Measurements from ENCODE around the gene ANLN.

ANLN gene

DNA sequence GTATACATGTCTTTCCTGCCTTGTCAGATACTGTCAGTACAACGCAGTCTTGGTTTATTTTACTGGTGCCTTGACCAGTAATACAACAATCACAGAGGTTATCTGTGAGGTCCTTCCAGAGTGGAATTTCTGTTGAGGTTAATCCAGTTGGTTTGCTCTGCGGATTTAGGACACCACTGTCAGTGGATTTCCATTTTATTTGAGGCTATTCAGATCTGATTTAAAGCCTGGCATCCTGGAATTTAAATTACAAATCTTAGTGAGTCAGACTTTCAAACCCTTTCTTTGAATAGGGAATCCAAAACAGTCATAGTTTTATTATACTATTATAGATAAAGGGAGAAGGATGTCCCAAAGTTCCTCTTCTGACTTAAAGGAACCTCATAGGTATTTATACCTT lies 40.5 kb downstream of the ANLN start:
- Histone ChIP-seq H3K9ac (ENCODE audit: low read length) (no peak overlapping the region), H3K27me3 (ENCODE audit: control insufficient read depth, insufficient read depth, low read length) (no peaks in the 10 kb centered on the region), H3K9me3 (ENCODE audit: control insufficient read depth, low read length) (no peaks in the 10 kb centered on the region), H3K4me1 (ENCODE audit: control insufficient read depth, insufficient read depth, low read length) (no peaks in the 10 kb centered on the region), H3K4me3 (ENCODE audit: low read length) (no peak overlapping the region), H3K36me3 (ENCODE audit: control insufficient read depth, insufficient read depth, low read length) (no peaks in the 10 kb centered on the region)

DNA sequence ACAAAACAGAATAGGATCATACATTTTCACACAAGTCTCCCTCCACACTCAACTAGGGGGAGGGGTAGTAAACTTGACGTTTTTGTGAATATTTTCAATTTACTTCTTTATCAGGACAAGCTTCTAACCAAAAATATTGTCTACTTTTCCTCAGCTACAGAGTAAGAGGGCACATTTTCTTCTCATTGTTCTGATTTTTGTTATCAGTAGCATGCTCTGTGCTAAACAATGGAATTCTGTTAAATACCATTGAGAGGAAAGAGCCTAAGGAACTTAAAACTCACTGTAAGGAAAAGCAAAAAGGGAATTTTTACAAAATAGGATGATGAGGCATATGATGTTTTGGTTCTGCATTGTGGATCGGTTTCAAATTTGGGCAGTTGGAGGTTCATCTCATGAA lies 41.2 kb downstream of the ANLN start:
- no peaks in the 10 kb centered on the region for H3K27me3 ChIP-seq (ENCODE audit: control insufficient read depth, insufficient read depth, low read length)
- H3K9me3 ChIP-seq (ENCODE audit: control insufficient read depth, low read length), result no peaks in the 10 kb centered on the region
- no peaks in the 10 kb centered on the region for H3K36me3 ChIP-seq (ENCODE audit: control insufficient read depth, insufficient read depth, low read length)
- no peak overlapping the region for H3K4me3 ChIP-seq (ENCODE audit: low read length)
- H3K9ac ChIP-seq (ENCODE audit: low read length), result no peak overlapping the region
- H3K4me1 ChIP-seq (ENCODE audit: control insufficient read depth, insufficient read depth, low read length), result no peaks in the 10 kb centered on the region

DNA sequence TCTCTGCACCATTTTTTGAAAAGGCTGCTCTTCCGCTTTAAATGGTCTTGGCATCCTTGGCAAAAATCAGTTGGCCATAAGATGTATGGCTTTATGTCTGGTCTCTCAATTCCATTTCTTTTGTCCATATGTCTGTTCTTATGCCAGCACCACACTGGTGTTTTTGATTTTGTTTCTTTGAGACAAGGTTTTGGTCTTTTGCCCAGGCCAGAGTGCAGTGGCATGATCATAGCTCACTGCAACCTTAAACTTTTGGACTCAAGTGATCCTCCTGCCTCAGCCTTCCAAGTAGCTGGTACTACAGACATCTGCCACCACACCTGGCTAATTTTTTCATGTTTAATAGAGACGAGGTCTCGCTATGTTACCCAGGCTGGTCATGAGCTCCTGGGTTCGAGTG lies 48.5 kb downstream of the ANLN start:
- Histone ChIP-seq H3K4me1 (ENCODE audit: control insufficient read depth, insufficient read depth, low read length) (no peaks in the 10 kb centered on the region), H3K9ac (ENCODE audit: low read length) (no peak overlapping the region), H3K36me3 (ENCODE audit: control insufficient read depth, insufficient read depth, low read length) (no peaks in the 10 kb centered on the region), H3K27me3 (ENCODE audit: control insufficient read depth, insufficient read depth, low read length) (no peaks in the 10 kb centered on the region), H3K4me3 (ENCODE audit: low read length) (no peak overlapping the region), H3K9me3 (ENCODE audit: control insufficient read depth, low read length) (no peaks in the 10 kb centered on the region)

DNA sequence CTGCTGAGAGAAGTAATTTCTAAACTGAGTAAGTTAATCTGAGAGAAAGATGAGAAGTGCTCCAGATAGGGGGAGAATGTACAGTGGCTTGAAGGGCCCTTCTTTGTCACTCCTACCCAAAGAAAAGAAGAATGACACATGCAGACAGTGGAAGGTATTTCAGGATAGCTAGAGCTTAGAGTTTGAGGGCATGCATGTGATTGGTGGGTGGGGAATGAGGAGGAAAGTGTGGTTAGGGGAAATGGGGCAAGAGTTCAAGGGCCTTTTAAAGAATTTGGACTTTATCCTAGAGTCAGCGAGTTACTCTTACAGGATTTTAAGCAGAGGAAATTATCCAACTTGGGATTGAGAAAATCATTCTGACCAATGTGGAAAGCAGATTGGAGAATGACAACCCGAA lies 50.0 kb downstream of the ANLN start:
- Histone ChIP-seq H3K36me3 (ENCODE audit: control insufficient read depth, insufficient read depth, low read length) (no peaks in the 10 kb centered on the region), H3K27me3 (ENCODE audit: control insufficient read depth, insufficient read depth, low read length) (no peaks in the 10 kb centered on the region), H3K9me3 (ENCODE audit: control insufficient read depth, low read length) (no peaks in the 10 kb centered on the region), H3K4me1 (ENCODE audit: control insufficient read depth, insufficient read depth, low read length) (no peaks in the 10 kb centered on the region), H3K4me3 (ENCODE audit: low read length) (no peak overlapping the region), H3K9ac (ENCODE audit: low read length) (no peak overlapping the region)

DNA sequence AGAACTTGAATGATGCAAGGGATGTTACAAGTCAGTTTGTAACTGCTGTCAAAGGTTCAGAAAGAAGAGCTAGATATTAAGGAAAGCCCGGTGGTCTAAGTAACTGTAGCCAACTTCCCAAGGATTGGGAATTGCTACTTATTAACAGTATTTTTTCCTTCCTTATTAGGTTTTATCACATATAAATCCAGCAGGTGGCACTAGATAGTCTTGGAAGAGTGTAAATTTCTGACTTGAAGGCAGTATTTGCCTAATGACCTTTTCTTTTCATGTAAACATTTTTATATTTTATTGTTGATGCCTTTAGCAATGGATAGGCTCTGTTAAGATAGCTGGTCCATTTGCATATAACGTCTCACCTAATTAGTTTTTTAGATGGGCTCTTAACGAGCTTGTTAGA lies 51.2 kb downstream of the ANLN start:
- Histone ChIP-seq H3K4me3 (ENCODE audit: low read length) (no peak overlapping the region), H3K36me3 (ENCODE audit: control insufficient read depth, insufficient read depth, low read length) (no peaks in the 10 kb centered on the region), H3K4me1 (ENCODE audit: control insufficient read depth, insufficient read depth, low read length) (no peaks in the 10 kb centered on the region), H3K27me3 (ENCODE audit: control insufficient read depth, insufficient read depth, low read length) (no peaks in the 10 kb centered on the region), H3K9me3 (ENCODE audit: control insufficient read depth, low read length) (no peaks in the 10 kb centered on the region), H3K9ac (ENCODE audit: low read length) (no peak overlapping the region)

DNA sequence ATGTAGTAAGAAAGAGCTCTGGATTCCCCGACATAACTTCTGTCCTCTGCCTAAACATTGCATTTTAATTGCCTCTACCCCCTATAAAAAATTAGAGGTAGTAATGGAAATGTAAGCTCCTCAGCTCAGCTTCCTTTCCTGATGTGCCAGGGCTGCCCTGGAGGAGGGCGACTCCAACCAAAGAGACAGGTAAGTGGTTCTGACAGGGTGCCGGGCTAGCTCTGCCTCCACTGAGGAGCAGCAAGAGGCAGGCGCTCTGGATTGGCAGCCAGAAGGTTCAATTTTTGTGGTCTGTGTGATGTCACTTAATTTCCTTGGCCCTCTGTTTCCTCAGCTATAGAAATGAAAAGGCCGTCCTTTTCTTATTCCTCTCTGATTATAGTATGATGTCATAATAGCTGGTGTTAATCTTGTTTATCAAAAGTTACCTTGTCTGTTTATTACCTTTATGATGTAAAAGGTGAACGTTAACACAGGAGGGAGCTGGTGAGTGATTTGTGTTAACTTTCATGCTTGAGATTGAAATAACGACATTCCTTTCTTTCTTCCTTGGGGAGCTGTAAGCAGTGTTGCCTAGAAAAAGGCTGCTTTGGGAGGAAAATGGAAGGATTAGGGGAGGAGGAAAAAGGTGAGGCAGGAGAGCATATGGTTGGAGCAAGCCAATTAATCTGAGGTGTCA lies 51.8 kb downstream of the ANLN start:
- no peaks in the 10 kb centered on the region for H3K9me3 ChIP-seq (ENCODE audit: control insufficient read depth, low read length)

DNA sequence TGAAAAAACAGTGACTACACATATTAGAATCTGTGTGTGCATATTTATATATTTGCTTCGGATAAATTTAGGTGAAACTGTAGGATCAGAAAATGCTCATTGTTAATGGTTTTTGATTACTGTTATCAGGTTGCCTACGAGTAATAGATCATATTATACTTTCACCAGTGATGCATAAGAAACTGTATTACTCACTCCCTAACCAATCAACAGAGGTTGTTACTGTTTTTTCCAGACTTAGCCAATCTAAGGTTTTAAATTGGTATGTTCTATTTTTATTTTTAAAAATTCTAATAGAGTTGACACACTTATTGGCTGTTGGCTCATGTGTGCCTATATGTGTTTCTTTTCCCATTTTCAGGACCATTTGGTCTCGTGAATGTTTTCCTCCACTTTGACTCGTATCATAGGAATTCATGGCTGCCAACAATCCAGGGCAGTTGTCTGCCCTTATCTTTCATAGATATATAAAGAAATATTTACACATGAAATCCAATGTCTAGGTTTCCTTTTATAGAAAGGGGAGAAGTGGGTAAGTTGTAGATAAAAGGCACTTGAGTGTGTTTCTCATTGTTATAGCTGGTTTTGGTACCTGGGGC lies 59.2 kb downstream of the ANLN start:
- Histone ChIP-seq H3K27me3 (ENCODE audit: control insufficient read depth, insufficient read depth, low read length) (no peaks in the 10 kb centered on the region), H3K9me3 (ENCODE audit: control insufficient read depth, low read length) (no peaks in the 10 kb centered on the region), H3K36me3 (ENCODE audit: control insufficient read depth, insufficient read depth, low read length) (no peaks in the 10 kb centered on the region), H3K9ac (ENCODE audit: low read length) (no peak overlapping the region), H3K4me1 (ENCODE audit: control insufficient read depth, insufficient read depth, low read length) (peaks cover 5% of the 10 kb centered on the region), H3K4me3 (ENCODE audit: low read length) (no peak overlapping the region)

More for the DNA sequence above, 51.8 kb downstream of the ANLN start:
- Histone ChIP-seq H3K4me1 (ENCODE audit: control insufficient read depth, insufficient read depth, low read length) (no peaks in the 10 kb centered on the region), H3K4me3 (ENCODE audit: low read length) (no peak overlapping the region), H3K27me3 (ENCODE audit: control insufficient read depth, insufficient read depth, low read length) (no peaks in the 10 kb centered on the region), H3K36me3 (ENCODE audit: control insufficient read depth, insufficient read depth, low read length) (no peaks in the 10 kb centered on the region), H3K9ac (ENCODE audit: low read length) (no peak overlapping the region)

DNA sequence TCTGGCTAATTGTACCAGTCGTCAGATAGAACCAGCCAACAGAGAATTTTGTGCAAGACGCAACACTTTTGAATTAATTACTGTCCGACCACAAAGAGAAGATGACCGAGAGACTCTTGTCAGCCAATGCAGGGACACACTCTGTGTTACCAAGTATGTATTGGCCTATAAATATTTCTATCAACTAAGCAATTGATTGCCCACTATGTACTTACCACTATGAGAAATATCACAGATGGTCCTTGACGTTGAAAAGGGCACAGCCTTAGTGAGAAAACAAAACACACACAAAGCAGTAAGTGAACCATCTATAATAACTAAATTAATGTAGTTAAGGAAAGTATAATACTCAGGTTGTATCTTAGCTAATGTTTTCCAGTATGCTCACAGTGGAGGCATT lies 60.0 kb downstream of the ANLN start:
- Histone ChIP-seq H3K27me3 (ENCODE audit: control insufficient read depth, insufficient read depth, low read length) (no peaks in the 10 kb centered on the region), H3K9me3 (ENCODE audit: control insufficient read depth, low read length) (no peaks in the 10 kb centered on the region), H3K36me3 (ENCODE audit: control insufficient read depth, insufficient read depth, low read length) (no peaks in the 10 kb centered on the region), H3K4me3 (ENCODE audit: low read length) (no peak overlapping the region), H3K9ac (ENCODE audit: low read length) (no peak overlapping the region), H3K4me1 (ENCODE audit: control insufficient read depth, insufficient read depth, low read length) (peaks cover 5% of the 10 kb centered on the region)

DNA sequence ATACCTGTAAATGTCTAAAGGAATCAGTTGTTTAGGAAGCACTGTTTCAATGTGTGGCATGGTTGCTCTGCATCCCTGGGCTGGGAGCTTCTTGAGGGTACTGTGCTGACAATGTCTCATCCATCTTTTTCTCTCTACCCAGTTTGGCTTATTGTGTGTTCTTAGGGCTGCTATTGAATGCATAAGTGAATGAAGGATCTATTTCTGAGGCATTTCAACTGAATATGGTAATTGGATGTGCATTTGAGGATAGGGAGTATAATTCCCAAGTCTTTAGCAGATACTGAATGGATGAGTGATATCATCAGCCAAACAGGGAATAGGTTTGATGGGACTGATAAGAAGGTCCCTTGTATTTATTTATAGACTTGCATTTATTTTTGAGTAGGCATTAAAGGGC lies 64.1 kb downstream of the ANLN start:
- Histone ChIP-seq H3K9ac (ENCODE audit: low read length) (no peak overlapping the region), H3K9me3 (ENCODE audit: control insufficient read depth, low read length) (no peaks in the 10 kb centered on the region), H3K27me3 (ENCODE audit: control insufficient read depth, insufficient read depth, low read length) (no peaks in the 10 kb centered on the region), H3K36me3 (ENCODE audit: control insufficient read depth, insufficient read depth, low read length) (no peaks in the 10 kb centered on the region), H3K4me1 (ENCODE audit: control insufficient read depth, insufficient read depth, low read length) (no peaks in the 10 kb centered on the region), H3K4me3 (ENCODE audit: low read length) (no peak overlapping the region)

DNA sequence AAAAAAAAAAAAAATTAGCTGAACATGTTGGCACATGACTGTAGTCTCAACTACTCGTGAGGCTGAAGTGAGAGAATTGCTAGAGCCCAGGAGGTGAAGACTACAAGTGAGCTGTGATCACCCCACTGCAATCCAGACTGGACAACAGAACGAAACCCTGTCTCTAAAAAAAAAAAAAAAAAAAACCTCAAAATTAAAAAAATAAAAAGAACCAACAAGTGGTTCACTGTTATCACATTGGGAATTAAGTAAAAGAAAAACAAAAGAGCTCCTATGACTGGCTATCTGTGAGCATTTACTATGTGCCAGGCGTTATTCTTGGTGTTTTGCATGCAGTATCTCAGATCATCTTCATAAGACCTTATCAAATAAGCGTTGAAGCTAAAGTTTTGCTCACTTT lies 66.0 kb downstream of the ANLN start:
- Histone ChIP-seq H3K4me3 (ENCODE audit: low read length) (no peak overlapping the region), H3K36me3 (ENCODE audit: control insufficient read depth, insufficient read depth, low read length) (no peaks in the 10 kb centered on the region), H3K9ac (ENCODE audit: low read length) (no peak overlapping the region), H3K4me1 (ENCODE audit: control insufficient read depth, insufficient read depth, low read length) (no peaks in the 10 kb centered on the region), H3K27me3 (ENCODE audit: control insufficient read depth, insufficient read depth, low read length) (no peaks in the 10 kb centered on the region), H3K9me3 (ENCODE audit: control insufficient read depth, low read length) (no peaks in the 10 kb centered on the region)

DNA sequence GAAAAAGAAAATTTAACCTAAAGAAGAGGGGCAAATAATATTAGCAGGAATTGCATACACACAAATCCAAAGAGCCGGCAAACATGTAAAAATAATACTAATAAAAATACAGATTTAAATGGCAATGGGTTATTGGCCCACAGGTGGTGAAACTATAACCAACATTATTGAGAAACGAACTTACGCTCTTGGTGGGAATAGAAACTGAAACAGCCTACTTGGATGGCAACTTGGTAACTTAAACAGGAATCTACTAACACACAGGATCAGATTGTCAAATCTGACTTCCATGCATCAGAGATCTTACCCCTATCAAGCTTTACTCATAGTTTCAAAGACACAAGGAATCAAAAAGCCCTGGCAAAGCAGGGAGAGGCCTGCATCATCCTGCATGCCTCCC lies 66.5 kb downstream of the ANLN start:
- Histone ChIP-seq H3K27me3 (ENCODE audit: control insufficient read depth, insufficient read depth, low read length) (no peaks in the 10 kb centered on the region), H3K4me3 (ENCODE audit: low read length) (no peak overlapping the region), H3K9ac (ENCODE audit: low read length) (no peak overlapping the region), H3K36me3 (ENCODE audit: control insufficient read depth, insufficient read depth, low read length) (no peaks in the 10 kb centered on the region), H3K4me1 (ENCODE audit: control insufficient read depth, insufficient read depth, low read length) (no peaks in the 10 kb centered on the region), H3K9me3 (ENCODE audit: control insufficient read depth, low read length) (no peaks in the 10 kb centered on the region)

DNA sequence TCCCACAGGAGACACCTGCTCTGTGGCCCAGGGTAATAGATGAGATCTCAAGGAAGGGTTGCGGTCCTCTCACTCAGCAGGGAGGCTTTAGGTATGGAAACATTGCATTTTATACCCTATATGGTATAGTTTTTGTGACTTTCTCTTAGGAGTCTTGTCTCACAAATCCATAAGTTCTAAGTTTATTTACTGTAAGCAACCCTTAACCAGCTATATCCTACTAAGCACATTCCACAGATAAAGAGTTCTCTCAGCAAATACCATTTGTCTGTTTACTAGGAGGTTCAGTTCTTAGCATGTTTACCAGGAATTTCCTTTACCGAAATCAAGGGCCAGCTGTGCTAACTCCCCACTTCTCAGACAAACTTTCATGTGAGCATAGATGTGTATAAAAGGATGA lies 66.9 kb downstream of the ANLN start:
- Histone ChIP-seq H3K4me1 (ENCODE audit: control insufficient read depth, insufficient read depth, low read length) (no peaks in the 10 kb centered on the region), H3K36me3 (ENCODE audit: control insufficient read depth, insufficient read depth, low read length) (no peaks in the 10 kb centered on the region), H3K9ac (ENCODE audit: low read length) (no peak overlapping the region), H3K4me3 (ENCODE audit: low read length) (no peak overlapping the region), H3K27me3 (ENCODE audit: control insufficient read depth, insufficient read depth, low read length) (no peaks in the 10 kb centered on the region), H3K9me3 (ENCODE audit: control insufficient read depth, low read length) (no peaks in the 10 kb centered on the region)
